Body of pancreas (tissue), 4 donors: Measurements from ENCODE around the gene PHGDH. TPM values are rescaled to one million over a fixed set of nuclear protein-coding genes. Genes with fewer than 3 reads are reported as not detected.

Experiments
- ATAC-seq: fragments of 150-250 bp; one replicate; pipeline ENCODE4 v1.9.1; 2016
- DNase-seq, 4 donors: peaks; one replicate each; pipeline ENCODE4 v3.0.0-alpha.2; 2019
- H3K27ac ChIP-seq, 4 donors: fragments of 200-600 bp; sonication (generic); 1 replicate in 3 of 4; 2 replicates in 1 of 4; pipeline versions ENCODE4 v1.5.1 to v1.6.1; 2016 to 2019; ENCODE audit warnings: mild to moderate bottlenecking in 1 of 4, mixed read lengths in 1 of 4, moderate library complexity in 1 of 4
- H3K27me3 ChIP-seq, 2 donors: fragments of 200-600 bp; sonication (generic); one replicate each; pipeline ENCODE4 v1.6.0; 2016; ENCODE audit warnings: mild to moderate bottlenecking in 1 of 2
- H3K36me3 ChIP-seq, 2 donors: fragments of 200-600 bp; sonication (generic); replicated peaks in 1 of 2; 2 replicates each; pipeline ENCODE4 v1.5.1; 2016; ENCODE audit warnings: low read depth in 2 of 2; ENCODE audit not compliant: insufficient read depth in 1 of 2
- H3K4me1 ChIP-seq: fragments of 200-600 bp; sonication (generic); one replicate; pipeline ENCODE4 v1.6.0; 2016
- H3K4me3 ChIP-seq, 2 donors: fragments of 200-600 bp; sonication (generic); 1 replicate in 1 of 2; 2 replicates in 1 of 2; pipeline ENCODE4 v1.5.1; 2016 to 2019
- H3K9me3 ChIP-seq, 3 donors: fragments of 200-600 bp; sonication (generic); 1 replicate in 2 of 3; 2 replicates in 1 of 3; pipeline ENCODE4 v1.5.1; 2016
- CTCF ChIP-seq, 7 experiments: fragments of 450-650 bp in 4 of 7; fragments of 200-600 bp in 3 of 7; sonication (generic) in 3 of 7; IDR thresholded peaks; one replicate each; pipeline ENCODE4 v1.5.1; 2016 to 2019; ENCODE audit warnings: antibody characterized with exemption in 7 of 7
- POLR2A ChIP-seq, 3 donors: fragments of 450-650 bp; IDR thresholded peaks; one replicate each; pipeline ENCODE4 v1.6.1; 2016; ENCODE audit warnings: antibody characterized with exemption in 3 of 3, mild to moderate bottlenecking in 2 of 3
- WGBS, 2 donors: methylation state at CpG; one replicate each; pipeline ENCODE4 v1.1.5; 2017; 5-methylcytosine and 5-hydroxymethylcytosine counted together
- intact Hi-C: fragments of 100-400 bp; cut with DNase I; formaldehyde crosslinking; loops from one replicate; pipeline ENCODE4 v1.15.1; 2023
- total RNA-seq, 2 donors: library from RNA; depleted of rRNA; stranded (reverse); fragments of >200 nt; gene quantifications; one replicate each; pipeline ENCODE4 v1.1.0, GENCODE V29; 2016

Gene PHGDH
- total RNA-seq, 2 donors from 2014 or later, result 75.5 to 101 TPM

- intact Hi-C loops, result no loop called here
- Histone ChIP-seq H3K27ac (peak overlapping the region in 2 of 4 donors; percentile 17 to 50), H3K27me3 (no peaks in the 10 kb centered on the region), H3K4me3 (no peak overlapping the region), H3K9me3 (no peaks in the 10 kb centered on the region), H3K36me3 (peaks cover 0 to 1% of the 10 kb centered on the region in 2 donors), H3K4me1 (peaks cover 16% of the 10 kb centered on the region)
- TF ChIP-seq POLR2A (IDR thresholded peaks at IDR 0.05) (no peak), CTCF (IDR thresholded peaks at IDR 0.05) (peak; percentile 48 to 86 (median 78))
- 33 to 35% methylated on average over 17 of the region's 17 CpGs for WGBS, 2 donors
- DNase-seq (peak; percentile 69 to 74 (median 74)), ATAC-seq (peak; percentile 85)
These were observed 32.3 kb downstream of the PHGDH start for GRCh38 chr1:119743776-119744597.

- 56 to 78% methylated on average over 1 of the region's 1 CpG for WGBS, 2 donors
- Histone ChIP-seq H3K4me1 (peaks cover 16% of the 10 kb centered on the region), H3K36me3 (peaks cover 0 to 1% of the 10 kb centered on the region in 2 donors), H3K4me3 (no peak overlapping the region), H3K9me3 (no peaks in the 10 kb centered on the region), H3K27me3 (no peaks in the 10 kb centered on the region), H3K27ac (no peak overlapping the region)
- intact Hi-C loops, result no loop called here
- no peak for TF ChIP-seq POLR2A (IDR thresholded peaks at IDR 0.05)
- no peak for TF ChIP-seq CTCF (IDR thresholded peaks at IDR 0.05)
- DNase-seq, result no peak
- ATAC-seq, result no peak
These were observed 32.8 kb downstream of the PHGDH start for GRCh38 chr1:119744598-119744942.

- Histone ChIP-seq H3K36me3 (peaks cover 0 to 1% of the 10 kb centered on the region in 2 donors), H3K9me3 (no peaks in the 10 kb centered on the region), H3K27me3 (no peaks in the 10 kb centered on the region), H3K4me1 (peaks cover 16% of the 10 kb centered on the region), H3K27ac (no peak overlapping the region), H3K4me3 (no peak overlapping the region)
- DNase-seq (no peak), ATAC-seq (no peak)
- TF ChIP-seq CTCF (IDR thresholded peaks at IDR 0.05) (no peak), POLR2A (IDR thresholded peaks at IDR 0.05) (no peak)
- 90% methylated on average over 1 of the region's 1 CpG; no CpG with 5 or more reads in 1 of the 2 donors for WGBS, 2 donors
- intact Hi-C loops, result no loop called here
These were observed 33.3 kb downstream of the PHGDH start for GRCh38 chr1:119745034-119745433.

GRCh38 chr1:119747451-119747850 is 35.7 kb downstream of the PHGDH start:
- TF ChIP-seq POLR2A (IDR thresholded peaks at IDR 0.05) (no peak), CTCF (IDR thresholded peaks at IDR 0.05) (no peak)
- Histone ChIP-seq H3K27ac (no peak overlapping the region), H3K4me3 (no peak overlapping the region), H3K4me1 (peaks cover 16% of the 10 kb centered on the region), H3K9me3 (no peaks in the 10 kb centered on the region), H3K36me3 (peaks cover 0 to 1% of the 10 kb centered on the region in 2 donors), H3K27me3 (no peaks in the 10 kb centered on the region)
- DNase-seq (no peak), ATAC-seq (no peak)
- WGBS, 2 donors, result 74 to 81% methylated on average over 3 of the region's 3 CpGs
- intact Hi-C loops, result no loop called here

GRCh38 chr1:119748040-119748439 is 36.3 kb downstream of the PHGDH start:
- TF ChIP-seq CTCF (IDR thresholded peaks at IDR 0.05), result no peak
- TF ChIP-seq POLR2A (IDR thresholded peaks at IDR 0.05), result no peak
- DNase-seq (no peak), ATAC-seq (no peak)
- H3K4me1 ChIP-seq, result peaks cover 16% of the 10 kb centered on the region
- WGBS, 2 donors, result 37 to 42% methylated on average over 4 of the region's 4 CpGs
- no peaks in the 10 kb centered on the region for H3K9me3 ChIP-seq
- no peaks in the 10 kb centered on the region for H3K36me3 ChIP-seq
- no peak overlapping the region for H3K4me3 ChIP-seq
- H3K27ac ChIP-seq, result no peak overlapping the region
- H3K27me3 ChIP-seq, result no peaks in the 10 kb centered on the region
- intact Hi-C loops, result no loop called here
